ENCODE results near the gene COG3. TPM values are rescaled to one million over a fixed set of nuclear protein-coding genes. Genes with fewer than 3 reads are reported as not detected.

The COG3 gene
- total RNA-seq, 1 donor from 2014 or later = 23.1 TPM

DNA sequence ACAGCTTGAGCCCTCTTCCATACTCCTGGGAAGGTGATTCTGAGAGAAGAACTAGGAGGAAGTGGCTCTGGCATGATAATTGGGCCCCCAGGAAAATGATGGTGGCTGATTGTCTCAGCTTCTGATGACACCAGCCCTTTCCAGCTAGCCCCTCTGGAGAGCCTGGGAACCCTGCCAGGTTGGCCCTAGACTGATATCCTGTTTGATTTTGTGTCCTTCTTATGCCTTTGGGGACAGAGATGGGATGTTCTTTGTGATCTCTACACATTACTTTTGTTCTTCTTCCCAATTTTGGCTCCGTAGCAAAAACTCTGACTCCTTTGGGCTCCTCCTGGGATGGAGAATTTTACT lies 111.1 kb downstream of the COG3 start:
- no peak overlapping the region for H3K4me3 Mint-ChIP-seq (ENCODE audit: unreplicated experiment)
- no peak for DNase-seq (ENCODE audit: low spot score)
- H3K27me3 Mint-ChIP-seq (ENCODE audit: unreplicated experiment) = no peaks in the 10 kb centered on the region
- no peaks in the 10 kb centered on the region for H3K4me1 Mint-ChIP-seq (ENCODE audit: unreplicated experiment)
- no peak overlapping the region for H3K27ac Mint-ChIP-seq (ENCODE audit: unreplicated experiment)
- TF ChIP-seq, protein P1, sequence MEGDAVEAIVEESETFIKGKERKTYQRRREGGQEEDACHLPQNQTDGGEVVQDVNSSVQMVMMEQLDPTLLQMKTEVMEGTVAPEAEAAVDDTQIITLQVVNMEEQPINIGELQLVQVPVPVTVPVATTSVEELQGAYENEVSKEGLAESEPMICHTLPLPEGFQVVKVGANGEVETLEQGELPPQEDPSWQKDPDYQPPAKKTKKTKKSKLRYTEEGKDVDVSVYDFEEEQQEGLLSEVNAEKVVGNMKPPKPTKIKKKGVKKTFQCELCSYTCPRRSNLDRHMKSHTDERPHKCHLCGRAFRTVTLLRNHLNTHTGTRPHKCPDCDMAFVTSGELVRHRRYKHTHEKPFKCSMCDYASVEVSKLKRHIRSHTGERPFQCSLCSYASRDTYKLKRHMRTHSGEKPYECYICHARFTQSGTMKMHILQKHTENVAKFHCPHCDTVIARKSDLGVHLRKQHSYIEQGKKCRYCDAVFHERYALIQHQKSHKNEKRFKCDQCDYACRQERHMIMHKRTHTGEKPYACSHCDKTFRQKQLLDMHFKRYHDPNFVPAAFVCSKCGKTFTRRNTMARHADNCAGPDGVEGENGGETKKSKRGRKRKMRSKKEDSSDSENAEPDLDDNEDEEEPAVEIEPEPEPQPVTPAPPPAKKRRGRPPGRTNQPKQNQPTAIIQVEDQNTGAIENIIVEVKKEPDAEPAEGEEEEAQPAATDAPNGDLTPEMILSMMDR (IDR thresholded peaks at IDR 0.05; ENCODE audit: unreplicated experiment) = no peak
- H3K36me3 Mint-ChIP-seq (ENCODE audit: low read depth, unreplicated experiment) = no peaks in the 10 kb centered on the region
- no peaks in the 10 kb centered on the region for H3K9me3 Mint-ChIP-seq (ENCODE audit: unreplicated experiment)

DNA sequence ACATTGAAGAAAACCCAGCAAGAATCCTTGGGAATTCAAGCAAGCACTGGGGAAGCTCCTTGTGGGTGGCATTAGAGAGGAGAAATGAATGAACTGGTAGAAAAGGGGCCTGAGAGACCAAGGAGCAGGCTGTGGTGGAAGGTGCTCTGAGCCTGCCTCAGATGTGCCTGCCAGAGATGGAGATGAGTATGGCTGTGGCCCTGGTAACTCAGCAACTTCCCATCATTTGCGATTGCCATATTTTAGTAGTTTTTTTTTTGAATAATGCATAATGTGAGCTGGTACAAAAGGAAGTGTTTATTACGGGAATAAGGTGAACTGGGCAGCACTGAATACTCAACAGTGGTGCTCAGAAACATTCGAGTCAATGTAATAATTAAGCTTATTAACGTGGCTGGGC lies 111.7 kb downstream of the COG3 start:
- H3K27me3 Mint-ChIP-seq (ENCODE audit: unreplicated experiment) = peaks cover 1% of the 10 kb centered on the region
- no peak overlapping the region for H3K4me3 Mint-ChIP-seq (ENCODE audit: unreplicated experiment)
- DNase-seq (ENCODE audit: low spot score) = no peak
- no peak overlapping the region for H3K27ac Mint-ChIP-seq (ENCODE audit: unreplicated experiment)
- H3K9me3 Mint-ChIP-seq (ENCODE audit: unreplicated experiment) = no peaks in the 10 kb centered on the region
- H3K36me3 Mint-ChIP-seq (ENCODE audit: low read depth, unreplicated experiment) = no peaks in the 10 kb centered on the region
- H3K4me1 Mint-ChIP-seq (ENCODE audit: unreplicated experiment) = no peaks in the 10 kb centered on the region
- TF ChIP-seq, protein P1 (IDR thresholded peaks at IDR 0.05; ENCODE audit: unreplicated experiment) = no peak

DNA sequence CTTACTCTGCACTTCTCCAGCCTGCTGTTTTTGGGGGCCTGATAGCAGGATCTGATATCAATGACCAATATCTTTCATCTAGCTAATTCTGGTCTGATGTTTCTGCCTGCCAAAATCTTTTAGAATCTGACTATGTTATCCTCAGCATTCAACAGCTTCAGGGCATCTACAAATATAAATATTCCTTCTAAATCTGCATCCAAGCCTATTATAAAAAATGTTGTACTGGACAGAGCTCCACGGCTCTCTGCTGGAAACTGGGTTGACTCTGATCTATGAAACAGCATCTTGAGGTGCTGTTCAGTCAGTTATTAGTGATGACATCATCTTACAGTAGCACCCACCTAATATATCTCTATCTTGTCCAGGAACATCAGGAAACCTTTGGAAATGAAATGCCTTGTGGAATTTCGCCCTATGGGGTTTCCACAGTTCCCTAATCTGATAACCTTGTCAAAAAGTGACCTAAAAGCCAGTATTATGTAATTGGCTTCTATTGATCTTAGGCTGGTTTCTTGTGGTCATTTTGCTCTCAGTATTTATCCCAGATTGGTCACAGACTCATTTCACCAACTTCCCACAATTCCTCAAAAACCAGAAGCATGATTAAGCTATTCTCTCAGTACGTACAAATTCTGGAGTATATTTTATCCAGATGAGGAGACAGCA lies 117.8 kb downstream of the COG3 start:
- no peak overlapping the region for H3K27ac Mint-ChIP-seq (ENCODE audit: unreplicated experiment)
- H3K4me1 Mint-ChIP-seq (ENCODE audit: unreplicated experiment) = peaks cover 3% of the 10 kb centered on the region
- peaks cover 3% of the 10 kb centered on the region for H3K27me3 Mint-ChIP-seq (ENCODE audit: unreplicated experiment)
- no peak for DNase-seq (ENCODE audit: low spot score)
- no peak overlapping the region for H3K4me3 Mint-ChIP-seq (ENCODE audit: unreplicated experiment)
- no peaks in the 10 kb centered on the region for H3K9me3 Mint-ChIP-seq (ENCODE audit: unreplicated experiment)
- H3K36me3 Mint-ChIP-seq (ENCODE audit: low read depth, unreplicated experiment) = no peaks in the 10 kb centered on the region
- TF ChIP-seq, protein P1 (IDR thresholded peaks at IDR 0.05; ENCODE audit: unreplicated experiment) = no peak

DNA sequence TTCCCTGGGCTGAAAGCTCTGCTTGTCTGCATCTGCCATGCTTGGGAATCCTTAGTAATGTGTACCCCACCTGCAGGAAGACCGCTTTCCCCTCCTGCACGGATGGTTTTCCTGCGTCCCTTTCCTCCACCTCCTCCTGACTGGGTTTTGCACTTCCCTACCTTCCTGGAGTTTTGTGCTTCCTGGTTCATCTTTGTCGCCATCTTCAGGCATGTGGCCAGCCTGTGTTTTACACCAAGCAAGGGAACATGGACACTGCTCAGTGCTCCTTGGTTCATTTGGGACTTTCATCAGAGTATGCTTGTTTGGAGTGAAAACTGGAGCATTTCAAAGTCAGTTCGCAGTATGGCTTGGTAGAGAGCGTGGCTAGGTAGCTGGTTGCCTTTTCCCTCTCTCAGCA lies 120.1 kb downstream of the COG3 start:
- no peaks in the 10 kb centered on the region for H3K9me3 Mint-ChIP-seq (ENCODE audit: unreplicated experiment)
- H3K36me3 Mint-ChIP-seq (ENCODE audit: low read depth, unreplicated experiment) = no peaks in the 10 kb centered on the region
- peaks cover 3% of the 10 kb centered on the region for H3K27me3 Mint-ChIP-seq (ENCODE audit: unreplicated experiment)
- no peak overlapping the region for H3K27ac Mint-ChIP-seq (ENCODE audit: unreplicated experiment)
- TF ChIP-seq, protein P1 (IDR thresholded peaks at IDR 0.05; ENCODE audit: unreplicated experiment) = no peak
- H3K4me1 Mint-ChIP-seq (ENCODE audit: unreplicated experiment) = peaks cover 3% of the 10 kb centered on the region
- DNase-seq (ENCODE audit: low spot score) = peak; percentile 4
- H3K4me3 Mint-ChIP-seq (ENCODE audit: unreplicated experiment) = no peak overlapping the region

Other genes with a start within 250 kb of the COG3 start
- gene TPT1, start 123.8 kb upstream of the COG3 start, total RNA-seq (ENCODE audit: unreplicated experiment) = 7,126 TPM
- gene SLC25A30, start 46.6 kb upstream of the COG3 start, total RNA-seq (ENCODE audit: unreplicated experiment) = 21.9 TPM
- gene ERICH6B, start 150.8 kb downstream of the COG3 start, total RNA-seq (ENCODE audit: unreplicated experiment) = not detected
- not detected for gene CBY2, start 237.4 kb downstream of the COG3 start, total RNA-seq (ENCODE audit: unreplicated experiment)